ENCODE data around the gene TMEM150A.

The TMEM150A gene

GRCh38 chr2:85602476-85603234, at the start of gene TMEM150A:
Gene TMEM150A, minus strand, starts transcription at chr2:85602698. Its CDS starts 750 bp downstream, at chr2:85601948.
- no peak for TF ChIP-seq GATA3 (IDR thresholded peaks at IDR 0.05; ENCODE audit: low read depth, low read length)
- no peak for TF ChIP-seq GATA2 (IDR thresholded peaks at IDR 0.05; ENCODE audit: low read depth, low read length)

GRCh38 chr2:85652056-85652455, 49.6 kb upstream of the TMEM150A start:
- no peak for TF ChIP-seq GATA2 (IDR thresholded peaks at IDR 0.05; ENCODE audit: low read depth, low read length)
- TF ChIP-seq GATA3 (IDR thresholded peaks at IDR 0.05; ENCODE audit: low read depth, low read length), result no peak

- no peak for TF ChIP-seq GATA3 (IDR thresholded peaks at IDR 0.05; ENCODE audit: low read depth, low read length)
Observed at GRCh38 chr2:85651097-85651496, 48.6 kb upstream of the TMEM150A start.

- no peak for TF ChIP-seq GATA2 (IDR thresholded peaks at IDR 0.05; ENCODE audit: low read depth, low read length)
- no peak for TF ChIP-seq GATA3 (IDR thresholded peaks at IDR 0.05; ENCODE audit: low read depth, low read length)
Observed at GRCh38 chr2:85650456-85650855, 48.0 kb upstream of the TMEM150A start.

GRCh38 chr2:85649201-85650190, 47.0 kb upstream of the TMEM150A start:
- no peak for TF ChIP-seq GATA3 (IDR thresholded peaks at IDR 0.05; ENCODE audit: low read depth, low read length)
- no peak for TF ChIP-seq GATA2 (IDR thresholded peaks at IDR 0.05; ENCODE audit: low read depth, low read length)

GRCh38 chr2:85648619-85649018, 46.1 kb upstream of the TMEM150A start:
- TF ChIP-seq GATA2 (IDR thresholded peaks at IDR 0.05; ENCODE audit: low read depth, low read length) (no peak), GATA3 (IDR thresholded peaks at IDR 0.05; ENCODE audit: low read depth, low read length) (no peak)

GRCh38 chr2:85647823-85648526, 45.5 kb upstream of the TMEM150A start:
- TF ChIP-seq GATA2 (IDR thresholded peaks at IDR 0.05; ENCODE audit: low read depth, low read length), result no peak
- no peak for TF ChIP-seq GATA3 (IDR thresholded peaks at IDR 0.05; ENCODE audit: low read depth, low read length)

- TF ChIP-seq GATA2 (IDR thresholded peaks at IDR 0.05; ENCODE audit: low read depth, low read length) (no peak), GATA3 (IDR thresholded peaks at IDR 0.05; ENCODE audit: low read depth, low read length) (no peak)
Observed at GRCh38 chr2:85646166-85646565, 43.7 kb upstream of the TMEM150A start.

- TF ChIP-seq GATA2 (IDR thresholded peaks at IDR 0.05; ENCODE audit: low read depth, low read length) (no peak), GATA3 (IDR thresholded peaks at IDR 0.05; ENCODE audit: low read depth, low read length) (no peak)
Observed at GRCh38 chr2:85644909-85645308, 42.4 kb upstream of the TMEM150A start.

- TF ChIP-seq GATA3 (IDR thresholded peaks at IDR 0.05; ENCODE audit: low read depth, low read length), result no peak
- no peak for TF ChIP-seq GATA2 (IDR thresholded peaks at IDR 0.05; ENCODE audit: low read depth, low read length)
Observed at GRCh38 chr2:85642725-85643124, 40.2 kb upstream of the TMEM150A start.

- TF ChIP-seq GATA2 (IDR thresholded peaks at IDR 0.05; ENCODE audit: low read depth, low read length), result no peak
Observed at GRCh38 chr2:85635636-85636035, 33.1 kb upstream of the TMEM150A start.

GRCh38 chr2:85635011-85635410, 32.5 kb upstream of the TMEM150A start:
- no peak for TF ChIP-seq GATA3 (IDR thresholded peaks at IDR 0.05; ENCODE audit: low read depth, low read length)
- no peak for TF ChIP-seq GATA2 (IDR thresholded peaks at IDR 0.05; ENCODE audit: low read depth, low read length)

- TF ChIP-seq GATA2 (IDR thresholded peaks at IDR 0.05; ENCODE audit: low read depth, low read length), result no peak
- no peak for TF ChIP-seq GATA3 (IDR thresholded peaks at IDR 0.05; ENCODE audit: low read depth, low read length)
Observed at GRCh38 chr2:85631316-85631715, 28.8 kb upstream of the TMEM150A start.

GRCh38 chr2:85628658-85629057, 26.2 kb upstream of the TMEM150A start:
- TF ChIP-seq GATA2 (IDR thresholded peaks at IDR 0.05; ENCODE audit: low read depth, low read length) (no peak), GATA3 (IDR thresholded peaks at IDR 0.05; ENCODE audit: low read depth, low read length) (no peak)
